Uterus (tissue), 4 donors: ENCODE results near the gene SLC16A3. TPM values are rescaled to one million over a fixed set of nuclear protein-coding genes. Genes with fewer than 3 reads are reported as not detected.

Experiments
- DNase-seq, 2 donors: peaks; one replicate each; pipeline ENCODE4 v3.0.0-alpha.2; 2019 to 2020
- H3K27ac ChIP-seq, 2 donors: fragments of 200-600 bp; sonication (generic); 1 replicate in 1 of 2; 2 replicates in 1 of 2; pipeline ENCODE4 v1.5.1; 2016 to 2018
- H3K27me3 ChIP-seq, 2 donors: fragments of 200-600 bp; sonication (generic); one replicate each; pipeline ENCODE4 v1.5.1; 2018 to 2019; ENCODE audit warnings: control low read depth in 1 of 2
- H3K36me3 ChIP-seq, 2 donors: fragments of 200-600 bp; sonication (generic); one replicate each; pipeline ENCODE4 v1.5.1; 2019; ENCODE audit warnings: control low read depth in 1 of 2
- H3K4me1 ChIP-seq, 2 donors: fragments of 200-600 bp; sonication (generic); one replicate each; pipeline ENCODE4 v1.5.1; 2018 to 2019; ENCODE audit warnings: control low read depth in 1 of 2
- H3K4me3 ChIP-seq, 2 donors: fragments of 200-600 bp; sonication (generic); 1 replicate in 1 of 2; 2 replicates in 1 of 2; pipeline ENCODE4 v1.5.1; 2018 to 2019; ENCODE audit warnings: mild to moderate bottlenecking in 1 of 2
- H3K9me3 ChIP-seq, 2 donors: fragments of 200-600 bp; sonication (generic); one replicate each; pipeline ENCODE4 v1.5.1; 2019; ENCODE audit warnings: control low read depth in 1 of 2
- CTCF ChIP-seq, 4 experiments: fragments of 200-600 bp in 2 of 4; fragments of 450-650 bp in 2 of 4; sonication (generic) in 2 of 4; IDR thresholded peaks; one replicate each; pipeline ENCODE4 v1.5.1; 2016 to 2019; ENCODE audit warnings: antibody characterized with exemption in 4 of 4, mild to moderate bottlenecking in 2 of 4, moderate library complexity in 1 of 4
- POLR2A ChIP-seq, 2 donors: fragments of 450-650 bp; IDR thresholded peaks; one replicate each; pipeline ENCODE4 v1.6.1; 2016; ENCODE audit warnings: antibody characterized with exemption in 2 of 2, mild to moderate bottlenecking in 1 of 2, moderate library complexity in 1 of 2
- intact Hi-C: fragments of 100-400 bp; cut with DNase I; formaldehyde crosslinking; loops from one replicate; pipeline ENCODE4 v1.15.1; 2023; ENCODE audit warnings: low total_unique reads
- total RNA-seq, 4 donors: library from RNA; depleted of rRNA in 3 of 4; stranded (reverse); fragments of >200 nt in 3 of 4; gene quantifications; one replicate each; pipeline versions ENCODE4 v1.1.0 to v1.2.4, GENCODE V29; 2014 to 2023
- donor health status: DM: yes; HTN: yes; CAD: no.

The SLC16A3 gene
- total RNA-seq, 4 donors from 2014 or later, result 1.5 to 28.6 (median 12.2) TPM

GRCh38 chr17:82271401-82271800 is 42.6 kb downstream of the SLC16A3 start:
- H3K36me3 ChIP-seq, result no peaks in the 10 kb centered on the region
- H3K9me3 ChIP-seq, result no peaks in the 10 kb centered on the region
- peaks cover 5 to 34% of the 10 kb centered on the region in 2 donors for H3K4me1 ChIP-seq
- intact Hi-C loops, result no loop called here
- TF ChIP-seq POLR2A (IDR thresholded peaks at IDR 0.05) (no peak), CTCF (IDR thresholded peaks at IDR 0.05) (no peak)
- H3K27ac ChIP-seq, result peak overlapping the region; percentile 99 to 100
- no peaks in the 10 kb centered on the region for H3K27me3 ChIP-seq
- no peak overlapping the region for H3K4me3 ChIP-seq
- DNase-seq, result no peak

GRCh38 chr17:82272495-82273326 is 43.9 kb downstream of the SLC16A3 start:
- TF ChIP-seq POLR2A (IDR thresholded peaks at IDR 0.05) (no peak), CTCF (IDR thresholded peaks at IDR 0.05) (no peak)
- Histone ChIP-seq H3K36me3 (no peaks in the 10 kb centered on the region), H3K4me1 (peaks cover 5 to 34% of the 10 kb centered on the region in 2 donors), H3K27ac (peak overlapping the region; percentile 99 to 100), H3K4me3 (peak overlapping the region; percentile 96), H3K9me3 (no peaks in the 10 kb centered on the region), H3K27me3 (no peaks in the 10 kb centered on the region)
- intact Hi-C loops, result no loop called here
- DNase-seq, result peak; percentile 46 to 52

- H3K27ac ChIP-seq, result peak within 1 kb of the TSS; percentile 99 to 100
- intact Hi-C loops, result no loop called here
- H3K9me3 ChIP-seq, result no peaks in the 10 kb centered on the region
- DNase-seq, result peak; percentile 91
- H3K4me3 ChIP-seq, result peak within 1 kb of the TSS; percentile 96
- no peaks in the 10 kb centered on the region for H3K36me3 ChIP-seq
- TF ChIP-seq POLR2A (IDR thresholded peaks at IDR 0.05) (peak; percentile 49 to 79), CTCF (IDR thresholded peaks at IDR 0.05) (no peak)
- no peaks in the 10 kb centered on the region for H3K27me3 ChIP-seq
- peaks cover 0 to 26% of the 10 kb centered on the region in 2 donors for H3K4me1 ChIP-seq
Measured at GRCh38 chr17:82273327-82274133, 44.7 kb downstream of the SLC16A3 start, which contains the start of gene CSNK1D. TSS of gene CSNK1D (minus strand) at chr17:82273700. CDS start at chr17:82273381, 319 bp downstream.

- Histone ChIP-seq H3K36me3 (no peaks in the 10 kb centered on the region), H3K27ac (peak overlapping the region; percentile 99 to 100), H3K4me1 (peaks cover 0 to 24% of the 10 kb centered on the region in 2 donors), H3K4me3 (peak overlapping the region; percentile 96), H3K27me3 (no peaks in the 10 kb centered on the region), H3K9me3 (no peaks in the 10 kb centered on the region)
- no peak for DNase-seq
- intact Hi-C loops, result no loop called here
- TF ChIP-seq CTCF (IDR thresholded peaks at IDR 0.05) (no peak), POLR2A (IDR thresholded peaks at IDR 0.05) (no peak)
Measured at GRCh38 chr17:82274134-82275020, 45.5 kb downstream of the SLC16A3 start.
